Neural crest cell (in vitro differentiated cells): ENCODE measurements around the gene RAVER2. TPM values are rescaled to one million over a fixed set of nuclear protein-coding genes. Genes with fewer than 3 reads are reported as not detected.
"Not testable (repeated sequence)": the region's sequence is repeated elsewhere in the genome, so short reads cannot be mapped to it uniquely, and the experiment has no call there.

Experiments used
- DNase-seq: peaks from one replicate; pipeline ENCODE4 v3.0.0; 2021; ENCODE audit warnings: low read depth, mixed read lengths, low spot score
- H3K27ac Mint-ChIP-seq: one replicate; pipeline ENCODE4 v1.8.0; 2021; ENCODE audit warnings: mild to moderate bottlenecking, mixed read lengths; ENCODE audit not compliant: unreplicated experiment
- H3K27me3 Mint-ChIP-seq: 2 replicates; pipeline ENCODE4 v1.8.0; 2021; ENCODE audit warnings: low read depth, mild to moderate bottlenecking, mixed read lengths
- H3K36me3 Mint-ChIP-seq: 2 replicates; pipeline ENCODE4 v1.8.0; 2021; ENCODE audit warnings: low read depth, mild to moderate bottlenecking, mixed read lengths
- H3K4me1 Mint-ChIP-seq: 2 replicates; pipeline ENCODE4 v1.8.0; 2021; ENCODE audit warnings: mixed read lengths
- H3K4me3 Mint-ChIP-seq: one replicate; pipeline ENCODE4 v1.8.0; 2021; ENCODE audit warnings: mild to moderate bottlenecking, mixed read lengths
- H3K9me3 Mint-ChIP-seq: 2 replicates; pipeline ENCODE4 v1.8.0; 2021; ENCODE audit warnings: mixed read lengths
- total RNA-seq: library from RNA; stranded (reverse); gene quantifications from 2 replicates; pipeline ENCODE4 v1.2.1, GENCODE V29; 2021
- TF ChIP-seq, protein P1 (sequence below): fragments of 200-600 bp; sonication (generic); conservative IDR thresholded peaks from 2 replicates; pipeline ENCODE4 v1.5.0; 2021; ENCODE audit warnings: antibody characterized with exemption, mild to moderate bottlenecking

The RAVER2 gene
- total RNA-seq, 1 donor from 2014 or later = 27.8 TPM

DNA sequence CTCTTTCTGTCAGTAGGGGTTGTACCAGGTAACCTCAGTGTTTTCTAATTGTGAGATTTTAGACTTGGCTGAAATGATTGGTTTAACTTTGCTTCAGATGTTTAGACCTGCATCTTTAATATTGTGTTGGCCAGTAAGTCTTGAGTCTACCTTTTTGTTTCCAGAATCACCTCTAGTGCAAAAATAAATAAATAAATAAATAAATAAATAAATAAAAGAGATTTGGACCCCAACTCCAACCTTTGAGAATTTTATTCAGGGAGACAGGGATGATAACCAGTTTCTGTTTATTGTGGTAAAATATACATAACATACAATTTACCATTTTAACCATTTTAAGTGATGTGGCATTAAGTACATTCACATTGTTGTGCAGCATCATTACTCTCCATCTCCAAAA, 64.4 kb downstream of the RAVER2 start:
- DNase-seq = no peak
- Mint-ChIP-seq H3K4me1 (no peaks in the 10 kb centered on the region), H3K36me3 (peaks cover 6% of the 10 kb centered on the region), H3K9me3 (no peaks in the 10 kb centered on the region), H3K27ac (no peak overlapping the region), H3K27me3 (no peaks in the 10 kb centered on the region), H3K4me3 (no peak overlapping the region)
- TF ChIP-seq, protein P1, sequence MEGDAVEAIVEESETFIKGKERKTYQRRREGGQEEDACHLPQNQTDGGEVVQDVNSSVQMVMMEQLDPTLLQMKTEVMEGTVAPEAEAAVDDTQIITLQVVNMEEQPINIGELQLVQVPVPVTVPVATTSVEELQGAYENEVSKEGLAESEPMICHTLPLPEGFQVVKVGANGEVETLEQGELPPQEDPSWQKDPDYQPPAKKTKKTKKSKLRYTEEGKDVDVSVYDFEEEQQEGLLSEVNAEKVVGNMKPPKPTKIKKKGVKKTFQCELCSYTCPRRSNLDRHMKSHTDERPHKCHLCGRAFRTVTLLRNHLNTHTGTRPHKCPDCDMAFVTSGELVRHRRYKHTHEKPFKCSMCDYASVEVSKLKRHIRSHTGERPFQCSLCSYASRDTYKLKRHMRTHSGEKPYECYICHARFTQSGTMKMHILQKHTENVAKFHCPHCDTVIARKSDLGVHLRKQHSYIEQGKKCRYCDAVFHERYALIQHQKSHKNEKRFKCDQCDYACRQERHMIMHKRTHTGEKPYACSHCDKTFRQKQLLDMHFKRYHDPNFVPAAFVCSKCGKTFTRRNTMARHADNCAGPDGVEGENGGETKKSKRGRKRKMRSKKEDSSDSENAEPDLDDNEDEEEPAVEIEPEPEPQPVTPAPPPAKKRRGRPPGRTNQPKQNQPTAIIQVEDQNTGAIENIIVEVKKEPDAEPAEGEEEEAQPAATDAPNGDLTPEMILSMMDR = no peak

DNA sequence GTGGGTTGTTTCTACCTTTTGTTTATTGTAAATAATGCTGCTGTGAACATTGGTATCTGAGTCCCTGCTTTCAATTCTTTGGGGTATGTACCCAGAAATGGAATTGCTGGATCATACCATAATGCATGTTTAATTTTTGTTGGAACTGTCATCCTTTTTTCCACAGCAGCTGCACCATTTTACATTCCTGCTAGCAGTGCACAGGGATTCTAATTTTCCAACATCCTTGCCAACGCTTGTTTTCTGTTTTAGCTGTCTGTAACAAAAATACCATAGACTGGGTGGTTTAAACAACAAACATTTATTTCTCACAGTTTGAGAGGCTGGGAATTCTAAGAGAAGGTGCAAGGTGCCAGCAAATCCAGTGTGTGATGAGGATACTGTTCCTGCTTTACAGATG, 65.1 kb downstream of the RAVER2 start:
- no peaks in the 10 kb centered on the region for H3K9me3 Mint-ChIP-seq
- DNase-seq = no peak
- no peaks in the 10 kb centered on the region for H3K4me1 Mint-ChIP-seq
- TF ChIP-seq, protein P1 = no peak
- H3K27ac Mint-ChIP-seq = no peak overlapping the region
- peaks cover 6% of the 10 kb centered on the region for H3K36me3 Mint-ChIP-seq
- no peak overlapping the region for H3K4me3 Mint-ChIP-seq
- no peaks in the 10 kb centered on the region for H3K27me3 Mint-ChIP-seq

DNA sequence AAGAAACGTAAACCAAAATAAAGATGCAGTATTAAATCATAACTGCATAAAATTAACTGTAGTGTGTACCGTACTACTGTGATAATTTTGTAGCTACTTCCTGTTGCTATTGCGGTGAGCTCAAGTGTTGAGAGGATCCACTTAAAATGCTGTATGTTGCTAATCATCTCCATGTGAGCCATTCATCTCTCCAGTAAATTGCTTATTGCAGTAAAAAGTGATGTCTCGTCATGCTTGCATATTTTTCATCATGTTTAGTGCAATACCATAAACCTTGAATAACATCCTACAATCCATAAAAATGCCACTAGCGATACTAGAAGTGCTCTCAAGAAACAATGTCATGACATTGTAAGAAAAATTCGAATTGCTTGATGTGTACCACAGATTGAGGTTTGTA, 66.3 kb downstream of the RAVER2 start:
- no peak overlapping the region for H3K4me3 Mint-ChIP-seq
- TF ChIP-seq, protein P1 = no peak
- DNase-seq = no peak
- H3K4me1 Mint-ChIP-seq = no peaks in the 10 kb centered on the region
- peaks cover 10% of the 10 kb centered on the region for H3K36me3 Mint-ChIP-seq
- no peaks in the 10 kb centered on the region for H3K27me3 Mint-ChIP-seq
- no peak overlapping the region for H3K27ac Mint-ChIP-seq
- H3K9me3 Mint-ChIP-seq = no peaks in the 10 kb centered on the region

DNA sequence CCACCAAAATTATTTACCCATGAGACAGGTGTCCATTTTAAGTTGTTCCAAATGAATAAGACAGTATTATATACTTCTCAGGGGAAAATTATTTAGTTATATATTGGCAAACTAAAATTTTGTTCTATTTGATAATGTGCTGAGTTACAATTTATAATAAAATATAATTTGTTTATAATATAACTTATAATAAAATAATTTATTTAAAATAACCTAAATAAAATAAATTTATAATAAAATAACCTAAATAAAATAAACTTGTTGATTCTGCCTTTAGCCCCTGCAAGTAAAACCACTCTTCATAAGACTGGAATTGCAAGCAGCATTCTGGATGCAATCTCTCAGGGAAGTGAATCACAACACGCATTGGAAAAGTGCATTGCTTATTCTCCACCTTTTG, 69.6 kb downstream of the RAVER2 start:
- H3K9me3 Mint-ChIP-seq = peaks cover 4% of the 10 kb centered on the region
- peaks cover 31% of the 10 kb centered on the region for H3K36me3 Mint-ChIP-seq
- no peaks in the 10 kb centered on the region for H3K4me1 Mint-ChIP-seq
- H3K27ac Mint-ChIP-seq = no peak overlapping the region
- no peak overlapping the region for H3K4me3 Mint-ChIP-seq
- DNase-seq = no peak
- TF ChIP-seq, protein P1 = no peak
- no peaks in the 10 kb centered on the region for H3K27me3 Mint-ChIP-seq

DNA sequence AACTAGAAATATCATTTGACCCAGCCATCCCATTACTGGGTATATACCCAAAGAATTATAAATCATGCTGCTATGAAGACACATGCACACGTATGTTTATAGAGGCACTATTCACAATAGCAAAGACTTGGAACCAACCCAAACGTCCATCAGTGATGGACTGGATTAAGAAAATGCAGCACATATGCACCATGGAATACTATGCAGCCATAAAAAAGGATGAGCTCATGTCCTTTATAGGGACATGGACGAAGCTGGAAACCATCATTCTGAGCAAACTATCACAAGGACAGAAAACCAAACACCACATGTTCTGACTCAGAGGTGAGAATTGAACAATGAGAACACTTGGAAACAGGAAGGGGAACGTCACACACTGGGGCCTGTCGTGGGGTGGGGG, 72.5 kb downstream of the RAVER2 start:
- H3K27me3 Mint-ChIP-seq, H3K4me3 Mint-ChIP-seq, H3K4me1 Mint-ChIP-seq, H3K27ac Mint-ChIP-seq, DNase-seq, H3K9me3 Mint-ChIP-seq: not testable (repeated sequence)
- peaks cover 34% of the 10 kb centered on the region for H3K36me3 Mint-ChIP-seq

DNA sequence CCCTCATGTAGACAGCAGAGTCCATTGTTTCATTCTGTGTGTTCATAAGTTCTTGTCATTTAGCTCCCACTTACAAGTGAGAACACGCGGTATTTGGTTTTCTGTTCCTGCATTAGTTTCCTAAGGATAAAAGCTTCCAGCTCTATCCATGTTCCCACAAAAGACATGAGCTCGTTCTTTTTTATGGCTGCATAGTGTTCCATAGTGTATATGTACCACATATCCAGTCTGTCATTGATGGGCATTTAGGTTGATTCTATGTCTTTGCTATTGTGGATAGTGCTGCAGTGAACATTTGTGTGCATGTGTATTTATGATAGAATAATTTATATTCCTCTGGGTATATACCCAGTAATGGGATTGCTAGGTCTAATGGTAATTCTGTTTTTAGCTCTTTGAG, 75.7 kb downstream of the RAVER2 start:
- not testable (repeated sequence) for H3K4me3 Mint-ChIP-seq, H3K4me1 Mint-ChIP-seq, DNase-seq, H3K27me3 Mint-ChIP-seq, H3K9me3 Mint-ChIP-seq, H3K27ac Mint-ChIP-seq
- H3K36me3 Mint-ChIP-seq = peaks cover 32% of the 10 kb centered on the region

DNA sequence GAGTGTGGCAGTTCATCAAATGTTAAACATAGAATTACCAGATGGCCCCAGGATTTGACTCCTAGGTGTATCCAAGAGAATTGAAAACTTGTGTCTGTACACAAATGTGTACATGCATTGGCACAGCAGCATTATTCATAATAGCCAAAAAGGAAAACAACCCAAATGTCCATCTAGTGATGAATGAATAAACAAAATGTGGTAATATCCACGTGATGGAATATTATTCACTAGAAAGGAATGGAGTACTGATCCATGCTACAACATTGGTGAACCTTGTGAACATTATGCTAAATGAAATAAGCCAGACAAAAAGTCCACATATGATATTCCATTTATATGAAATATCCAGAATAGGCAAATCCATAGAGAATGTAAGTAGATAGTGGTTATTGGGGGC, 77.7 kb downstream of the RAVER2 start:
- TF ChIP-seq, protein P1 = no peak
- Mint-ChIP-seq H3K4me1 (peaks cover 6% of the 10 kb centered on the region), H3K9me3 (peaks cover 2% of the 10 kb centered on the region), H3K27me3 (no peaks in the 10 kb centered on the region), H3K4me3 (no peak overlapping the region), H3K27ac (no peak overlapping the region), H3K36me3 (peaks cover 17% of the 10 kb centered on the region)
- DNase-seq = no peak
